A549 (cell line): ENCODE measurements around the gene ASB13. TPM values are rescaled to one million over a fixed set of nuclear protein-coding genes. Genes with fewer than 3 reads are reported as not detected.
A peak's percentile ranks its signal among the peaks of the same experiment; 100 is the strongest.

Experiments used
- ATAC-seq, 2 experiments: fragments of 200-7000 bp in 1 of 2; fragments of >200 bp in 1 of 2; cut with Nextera tagmentation in 1 of 2; cut with Tn5 transposase in 1 of 2; 3 replicates each; pipeline versions ENCODE4 v1.8.0 to v1.9.1; 2018 to 2020; ENCODE audit warnings: mild to moderate bottlenecking in 1 of 2, moderate library complexity in 1 of 2
- CTCF ChIA-PET: fragments of 300-600 bp; sonication (Branson Sonifier 250); formaldehyde crosslinking; extraction: SDS; loops from one replicate; lab custom pipeline; 2021; ENCODE audit warnings: antibody characterized with exemption, inconsistent platforms; lab: Yijun Ruan, JAX
- POLR2A ChIA-PET: fragments of 350-600 bp; formaldehyde crosslinking; extraction: SDS; loops from one replicate; lab custom pipeline; 2021; ENCODE audit warnings: antibody characterized with exemption, inconsistent platforms; lab: Yijun Ruan, JAX
- DNase-seq, 2 experiments: peaks; one replicate each; pipeline versions ENCODE4 v3.0.0 to v3.0.0-alpha.2; 2011 to 2016; ENCODE audit warnings: low read depth in 1 of 2, low spot score in 1 of 2
- FAIRE-seq: peaks from 2 replicates; lab custom pipeline; 2011; peaks lifted over from hg19 to GRCh38; lab: Jason Lieb, UNC
- H3K27ac ChIP-seq, 2 experiments: fragments of >200 bp; sonication (Bioruptor Twin); formaldehyde crosslinking; 3 replicates each; pipeline ENCODE4 v1.5.1; 2016 to 2017
- H3K4me1 ChIP-seq: fragments of >200 bp; sonication (Bioruptor Twin); formaldehyde crosslinking; 3 replicates; pipeline ENCODE4 v1.6.1; 2016
- H3K4me2 ChIP-seq: fragments of >200 bp; sonication (Bioruptor Twin); formaldehyde crosslinking; 3 replicates; pipeline ENCODE4 v1.6.1; 2016
- H3K4me3 ChIP-seq: fragments of >200 bp; sonication (Bioruptor Twin); formaldehyde crosslinking; 3 replicates; pipeline ENCODE4 v1.5.1; 2016
- H3K9me3 ChIP-seq: fragments of >200 bp; sonication (Bioruptor Twin); formaldehyde crosslinking; 3 replicates; pipeline ENCODE4 v1.6.1; 2016
- BHLHE40 ChIP-seq: IDR thresholded peaks from 2 replicates; pipeline ENCODE4 v1.6.1; 2012; ENCODE audit warnings: low read depth, low read length, inconsistent platforms
- CBX2 ChIP-seq: fragments of 200-600 bp; sonication (generic); IDR thresholded peaks from 2 replicates; pipeline ENCODE4 v1.6.1; 2016; ENCODE audit warnings: low read depth, mild to moderate bottlenecking, borderline replicate concordance
- CBX8 ChIP-seq: fragments of 200-600 bp; sonication (generic); IDR thresholded peaks from 2 replicates; pipeline ENCODE4 v1.6.1; 2016
- CEBPB ChIP-seq, 2 experiments: fragments of >200 bp in 1 of 2; sonication (Bioruptor Twin) in 1 of 2; formaldehyde crosslinking in 1 of 2; IDR thresholded peaks; 2 replicates each; pipeline ENCODE4 v1.6.1; 2012 to 2016
- CHD4 ChIP-seq: fragments of 200-600 bp; sonication (generic); IDR thresholded peaks from 2 replicates; pipeline ENCODE4 v1.6.1; 2016; ENCODE audit warnings: antibody characterized with exemption, mild to moderate bottlenecking, borderline replicate concordance
- CTCF ChIP-seq: fragments of >200 bp; sonication (Bioruptor Twin); formaldehyde crosslinking; IDR thresholded peaks from 3 replicates; pipeline ENCODE4 v1.5.1; 2016
- EHMT2 ChIP-seq: fragments of 200-600 bp; sonication (generic); IDR thresholded peaks from 2 replicates; pipeline ENCODE4 v1.6.1; 2016; ENCODE audit warnings: antibody characterized with exemption, low read depth, mild to moderate bottlenecking, moderate library complexity
- EP300 ChIP-seq, 2 experiments: fragments of >200 bp; sonication (Bioruptor Twin); formaldehyde crosslinking; IDR thresholded peaks; 2 replicates in 1 of 2; 3 replicates in 1 of 2; pipeline ENCODE4 v1.6.1; 2016 to 2017
- GATA3 ChIP-seq: IDR thresholded peaks from 2 replicates; pipeline ENCODE4 v1.6.1; 2012; ENCODE audit warnings: borderline replicate concordance
- HDAC2 ChIP-seq: fragments of 200-600 bp; sonication (generic); IDR thresholded peaks from 2 replicates; pipeline ENCODE4 v1.6.1; 2016
- HEYL ChIP-seq: fragments of 250-450 bp; sonication (Bioruptor Pico); IDR thresholded peaks from 2 replicates; pipeline ENCODE4 v1.8.0; 2021; ENCODE audit warnings: mild to moderate bottlenecking, moderate library complexity
- HOXB13 ChIP-seq: fragments of 250-450 bp; sonication (Bioruptor Pico); IDR thresholded peaks from 2 replicates; pipeline ENCODE4 v1.5.0; 2020; ENCODE audit warnings: low read depth, mild to moderate bottlenecking, moderate library complexity
- HOXB5 ChIP-seq: fragments of 250-450 bp; sonication (Bioruptor Pico); IDR thresholded peaks from 2 replicates; pipeline ENCODE4 v1.5.0; 2020; ENCODE audit warnings: mild to moderate bottlenecking, moderate library complexity
- KDM1A ChIP-seq: fragments of 200-600 bp; sonication (generic); IDR thresholded peaks from 2 replicates; pipeline ENCODE4 v1.6.1; 2016; ENCODE audit warnings: low read depth, mild to moderate bottlenecking
- KDM5A ChIP-seq: fragments of 200-600 bp; sonication (generic); IDR thresholded peaks from 2 replicates; pipeline ENCODE4 v1.6.1; 2016; ENCODE audit warnings: antibody characterized with exemption, mild to moderate bottlenecking
- MYC ChIP-seq: IDR thresholded peaks from 2 replicates; pipeline ENCODE4 v1.6.1; 2012; ENCODE audit warnings: mild to moderate bottlenecking, inconsistent platforms, low read length, improper control_type of control experiment, borderline replicate concordance
- NFE2L2 ChIP-seq: fragments of 150-350 bp; conservative IDR thresholded peaks from 2 replicates; pipeline ENCODE4 v1.6.1; 2014; ENCODE audit warnings: low read length
- NPAS2 ChIP-seq: fragments of 250-450 bp; sonication (Bioruptor Pico); IDR thresholded peaks from 2 replicates; pipeline ENCODE4 v1.8.0; 2022; ENCODE audit warnings: mild to moderate bottlenecking, moderate library complexity, borderline replicate concordance
- PHF8 ChIP-seq: fragments of 200-600 bp; sonication (generic); IDR thresholded peaks from 2 replicates; pipeline ENCODE4 v1.6.1; 2016; ENCODE audit warnings: low read depth, mild to moderate bottlenecking, antibody characterized with exemption, moderate library complexity, borderline replicate concordance
- POLR2A ChIP-seq: IDR thresholded peaks from 2 replicates; pipeline ENCODE4 v1.6.1; 2012; ENCODE audit warnings: mild to moderate bottlenecking, low read length
- POLR2AphosphoS2 ChIP-seq: conservative IDR thresholded peaks from 2 replicates; pipeline ENCODE4 v1.6.1; 2012; ENCODE audit warnings: low read length, improper control_type of control experiment, inconsistent platforms
- TP53 ChIP-seq: fragments of 250-450 bp; sonication (Bioruptor Pico); IDR thresholded peaks from 2 replicates; pipeline ENCODE4 v1.5.0; 2021; ENCODE audit warnings: mild to moderate bottlenecking, moderate library complexity
- ZFP36 ChIP-seq: fragments of 450-650 bp; IDR thresholded peaks from 2 replicates; pipeline ENCODE4 v1.6.1; 2014; ENCODE audit warnings: borderline replicate concordance; ENCODE audit not compliant: partially characterized antibody
- ZSCAN20 ChIP-seq: fragments of 250-450 bp; sonication (Bioruptor Pico); IDR thresholded peaks from 2 replicates; pipeline ENCODE4 v1.8.0; 2022; ENCODE audit warnings: mild to moderate bottlenecking, moderate library complexity
- WGBS: methylation state at CpG from one replicate; pipeline ENCODE4 v1.1.6; 2017; ENCODE audit errors: missing lambda C conversion rate; 5-methylcytosine and 5-hydroxymethylcytosine counted together
- polyA plus RNA-seq, 4 experiments: library from polyadenylated mRNA; depleted of rRNA in 3 of 4; stranded (reverse); fragments of >200 nt; fragmentation: RNase III in 1 of 4; extraction: RNeasy Plus Mini Kit Qiagen cat#74134 plus additional on column Dnase treatment in 1 of 4; gene quantifications; 2 replicates in 3 of 4; 3 replicates in 1 of 4; pipeline ENCODE4 v1.2.3, GENCODE V29; 2011 to 2017
- TF ChIP-seq, protein P1 (sequence below): fragments of 250-450 bp; sonication (Bioruptor Pico); IDR thresholded peaks from 2 replicates; pipeline ENCODE4 v1.5.0; 2021; ENCODE audit warnings: mild to moderate bottlenecking, moderate library complexity, borderline replicate concordance
- TF ChIP-seq, protein P2 (sequence below): IDR thresholded peaks from 2 replicates; pipeline ENCODE4 v1.6.1; 2012; ENCODE audit warnings: low read depth, borderline replicate concordance
- TF ChIP-seq, protein P3 (sequence below): IDR thresholded peaks from 2 replicates; pipeline ENCODE4 v1.6.1; 2012
- TF ChIP-seq, protein P4 (sequence below): fragments of 250-450 bp; sonication (Bioruptor Pico); IDR thresholded peaks from 2 replicates; pipeline ENCODE4 v1.5.0; 2020; ENCODE audit warnings: low read depth, mild to moderate bottlenecking, moderate library complexity

ASB13 gene
- polyA plus RNA-seq, 2 of the 4 experiments (the other 2 are of a cell fraction) = 10.9 to 12.9 TPM

- FAIRE-seq (no peak), ATAC-seq (no peak), DNase-seq (no peak)
- H3K9me3 ChIP-seq = no peaks in the 10 kb centered on the region
- H3K4me1 ChIP-seq = peaks cover 15% of the 10 kb centered on the region
- no peak overlapping the region for H3K4me2 ChIP-seq
- TF ChIP-seq MYC (no peak), TP53 (no peak), GATA3 (no peak), BHLHE40 (no peak), ZFP36 (no peak)
- TF ChIP-seq, protein P1, sequence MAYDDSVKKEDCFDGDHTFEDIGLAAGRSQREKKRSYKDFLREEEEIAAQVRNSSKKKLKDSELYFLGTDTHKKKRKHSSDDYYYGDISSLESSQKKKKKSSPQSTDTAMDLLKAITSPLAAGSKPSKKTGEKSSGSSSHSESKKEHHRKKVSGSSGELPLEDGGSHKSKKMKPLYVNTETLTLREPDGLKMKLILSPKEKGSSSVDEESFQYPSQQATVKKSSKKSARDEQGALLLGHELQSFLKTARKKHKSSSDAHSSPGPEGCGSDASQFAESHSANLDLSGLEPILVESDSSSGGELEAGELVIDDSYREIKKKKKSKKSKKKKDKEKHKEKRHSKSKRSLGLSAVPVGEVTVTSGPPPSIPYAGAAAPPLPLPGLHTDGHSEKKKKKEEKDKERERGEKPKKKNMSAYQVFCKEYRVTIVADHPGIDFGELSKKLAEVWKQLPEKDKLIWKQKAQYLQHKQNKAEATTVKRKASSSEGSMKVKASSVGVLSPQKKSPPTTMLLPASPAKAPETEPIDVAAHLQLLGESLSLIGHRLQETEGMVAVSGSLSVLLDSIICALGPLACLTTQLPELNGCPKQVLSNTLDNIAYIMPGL = no peak
- 91% methylated on average over 5 of the region's 5 CpGs for WGBS
- ChIA-PET POLR2A (no interaction called here), CTCF (interaction anchor here (1.6 to 13.9 kb wide), 2 partner anchors 22 to 29 kb away, joined by 4 to 108 read pairs; no protein-coding TSS in a partner anchor)
- H3K4me3 ChIP-seq = no peak overlapping the region
- no peak overlapping the region for H3K27ac ChIP-seq
Observed at GRCh38 chr10:5600908-5601307, 65.5 kb downstream of the ASB13 start.

DNA sequence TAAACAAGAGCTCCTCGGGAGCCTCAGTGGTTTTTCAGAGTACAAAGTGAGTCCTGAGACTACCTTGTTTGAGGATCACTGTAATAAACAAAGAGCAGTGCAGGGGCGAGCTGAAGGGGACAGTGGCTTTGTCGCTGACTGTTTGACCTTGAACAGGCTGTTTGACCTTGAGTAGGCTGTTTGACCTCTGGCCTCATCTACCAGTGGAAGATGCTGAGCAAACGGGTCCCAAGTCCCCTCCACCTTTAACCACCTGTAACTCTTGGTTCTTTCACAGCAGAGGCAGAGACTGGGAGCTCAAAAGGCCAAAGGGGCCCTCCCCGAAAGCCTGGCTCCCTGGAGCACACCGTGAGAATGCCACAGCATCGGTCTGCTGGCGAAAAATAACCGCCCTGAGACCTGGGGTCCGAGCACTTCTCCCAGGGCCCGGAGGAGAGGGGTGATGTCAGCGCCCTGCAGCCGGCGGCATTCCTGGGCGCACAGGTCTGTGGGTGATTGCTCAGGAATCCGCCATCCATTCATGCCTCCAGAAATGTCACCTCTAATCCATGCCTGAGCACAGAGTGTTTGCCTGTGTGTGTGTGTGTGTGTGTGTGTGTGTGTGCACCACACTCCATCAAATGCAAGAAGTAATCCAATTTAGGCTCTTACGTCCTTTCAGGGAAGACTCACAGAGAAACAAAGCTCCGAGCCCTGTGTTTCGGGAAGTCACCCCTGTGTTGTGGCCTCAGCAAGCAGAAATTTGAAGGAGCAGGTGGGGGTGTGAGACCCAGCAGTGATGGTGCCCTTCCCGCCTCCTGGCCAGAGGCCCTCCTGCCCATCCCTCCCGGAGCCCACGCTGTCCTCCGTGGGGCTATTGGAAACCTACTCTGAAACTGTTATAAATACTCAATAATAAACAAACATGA is 66.5 kb downstream of the ASB13 start:
- Histone ChIP-seq H3K4me3 (no peak overlapping the region), H3K4me1 (peaks cover 26% of the 10 kb centered on the region)
- 76% methylated on average over 23 of the region's 23 CpGs for WGBS
- DNase-seq = no peak
- FAIRE-seq = no peak
- TF ChIP-seq NFE2L2 (no peak), EP300 (IDR thresholded peaks at IDR 0.05) (no peak), POLR2A (no peak), CHD4 (no peak), ZFP36 (no peak), EHMT2 (no peak), HDAC2 (no peak), CEBPB (IDR thresholded peaks at IDR 0.05) (no peak), NPAS2 (CRISPR knock-in tag) (no peak), CBX2 (no peak)
- TF ChIP-seq, protein P2, sequence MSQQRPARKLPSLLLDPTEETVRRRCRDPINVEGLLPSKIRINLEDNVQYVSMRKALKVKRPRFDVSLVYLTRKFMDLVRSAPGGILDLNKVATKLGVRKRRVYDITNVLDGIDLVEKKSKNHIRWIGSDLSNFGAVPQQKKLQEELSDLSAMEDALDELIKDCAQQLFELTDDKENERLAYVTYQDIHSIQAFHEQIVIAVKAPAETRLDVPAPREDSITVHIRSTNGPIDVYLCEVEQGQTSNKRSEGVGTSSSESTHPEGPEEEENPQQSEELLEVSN = no peak
- TF ChIP-seq, all 56 proteins: peak for 0
- Histone ChIP-seq H3K4me2 (no peak overlapping the region), H3K27ac (0 out of 6 replicates have a peak overlapping the region, but pooled peaks of 1 of the 2 experiments have one; percentile 24), H3K9me3 (no peaks in the 10 kb centered on the region)
- ChIA-PET POLR2A (no interaction called here), CTCF (interaction anchor here (1.1 to 13.9 kb wide), 3 partner anchors 23 to 751 kb away, joined by 3 to 108 read pairs (median 4); no protein-coding TSS in a partner anchor)
- no peak for ATAC-seq

DNA sequence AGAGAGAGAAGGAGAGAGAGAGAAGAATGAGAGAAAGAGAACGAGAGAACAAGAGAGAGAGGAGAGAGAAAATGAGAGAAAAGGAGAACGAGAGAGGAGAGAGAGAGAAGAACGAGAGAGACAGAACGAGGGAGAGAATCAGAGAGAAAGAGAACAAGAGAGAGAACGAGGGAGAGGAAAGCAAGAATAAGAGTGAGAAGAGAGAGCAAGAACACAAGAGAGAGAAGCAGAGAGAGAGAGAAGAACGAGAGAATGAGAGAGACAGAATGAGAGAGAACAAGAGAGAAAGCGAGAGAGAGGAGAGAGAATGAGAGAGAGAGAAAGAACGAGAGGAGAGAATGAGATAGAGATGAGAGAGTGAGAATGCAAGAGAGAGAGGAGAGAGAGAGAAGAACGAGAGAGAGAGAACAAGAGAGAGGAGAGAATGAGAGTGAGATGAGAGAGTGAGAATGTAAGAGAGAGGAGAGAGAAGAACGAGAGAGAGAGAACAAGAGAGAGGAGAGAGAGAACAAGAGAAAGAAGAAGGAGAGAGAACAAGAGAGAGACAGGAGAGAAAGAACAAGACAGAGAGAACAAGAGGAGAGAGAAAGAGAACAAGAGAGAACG is 68.2 kb downstream of the ASB13 start:
- Histone ChIP-seq H3K9me3 (no peaks in the 10 kb centered on the region), H3K4me2 (no peak overlapping the region), H3K4me1 (peaks cover 28% of the 10 kb centered on the region), H3K4me3 (no peak overlapping the region), H3K27ac (peak overlapping the region; percentile 37 to 85; a peak in 5 of 6 replicates)
- FAIRE-seq = no peak
- POLR2A ChIA-PET = no interaction called here
- CTCF ChIA-PET = interaction anchor here (0.6 to 13.9 kb wide), 6 partner anchors 11 to 783 kb away, joined by 3 to 108 read pairs (median 4); no protein-coding TSS in a partner anchor
- 80% methylated on average over 11 of the region's 11 CpGs for WGBS
- no peak for TF ChIP-seq CBX8
- no peak for TF ChIP-seq KDM5A
- TF ChIP-seq, protein P3, sequence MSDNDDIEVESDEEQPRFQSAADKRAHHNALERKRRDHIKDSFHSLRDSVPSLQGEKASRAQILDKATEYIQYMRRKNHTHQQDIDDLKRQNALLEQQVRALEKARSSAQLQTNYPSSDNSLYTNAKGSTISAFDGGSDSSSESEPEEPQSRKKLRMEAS = no peak
- no peak for TF ChIP-seq POLR2AphosphoS2
- TF ChIP-seq HOXB13 (CRISPR knock-in tag) = no peak
- TF ChIP-seq TP53 = no peak
- TF ChIP-seq PHF8 = no peak
- TF ChIP-seq, protein P4, sequence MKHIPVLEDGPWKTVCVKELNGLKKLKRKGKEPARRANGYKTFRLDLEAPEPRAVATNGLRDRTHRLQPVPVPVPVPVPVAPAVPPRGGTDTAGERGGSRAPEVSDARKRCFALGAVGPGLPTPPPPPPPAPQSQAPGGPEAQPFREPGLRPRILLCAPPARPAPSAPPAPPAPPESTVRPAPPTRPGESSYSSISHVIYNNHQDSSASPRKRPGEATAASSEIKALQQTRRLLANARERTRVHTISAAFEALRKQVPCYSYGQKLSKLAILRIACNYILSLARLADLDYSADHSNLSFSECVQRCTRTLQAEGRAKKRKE (CRISPR knock-in tag) = no peak
- TF ChIP-seq CTCF = no peak
- TF ChIP-seq HOXB5 (CRISPR knock-in tag) = no peak
- TF ChIP-seq HEYL (CRISPR knock-in tag) = no peak
- TF ChIP-seq KDM1A = no peak
- no peak for TF ChIP-seq HDAC2
- no peak for TF ChIP-seq ZSCAN20 (CRISPR knock-in tag)
- TF ChIP-seq, all 56 proteins: peak for 0
- DNase-seq (no peak), ATAC-seq (no peak)
